B cell (primary cell): Measurements from ENCODE around the gene GALNT7. TPM values are rescaled to one million over a fixed set of nuclear protein-coding genes. Genes with fewer than 3 reads are reported as not detected.

ENCODE experiments used
- ATAC-seq: fragments of 200-7000 bp; cut with Tn5 transposase; one replicate; pipeline ENCODE4 v1.10.0; 2021; ENCODE audit warnings: low read depth, mild to moderate bottlenecking, moderate number of reproducible peaks, moderate library complexity
- CTCF ChIA-PET: fragments of 350-600 bp; sonication (Branson Sonifier 250); formaldehyde crosslinking; loops from one replicate; lab custom pipeline; 2021; ENCODE audit warnings: antibody characterized with exemption, inconsistent platforms; lab: Charles Lee
- POLR2A ChIA-PET: fragments of 350-600 bp; sonication (Branson Sonifier 250); formaldehyde crosslinking; loops from one replicate; lab custom pipeline; 2021; ENCODE audit warnings: antibody characterized with exemption; lab: Charles Lee
- DNase-seq: peaks from one replicate; pipeline ENCODE4 v3.0.0; 2013
- H2AFZ ChIP-seq: 2 replicates; pipeline ENCODE4 v1.6.1; 2012; ENCODE audit warnings: mild to moderate bottlenecking, low read depth, low read length; ENCODE audit not compliant: insufficient read depth, poor library complexity, severe bottlenecking
- H3K27ac ChIP-seq, 2 donors: 1 replicate in 1 of 2; 2 replicates in 1 of 2; pipeline ENCODE4 v1.5.1; 2012 to 2013; ENCODE audit warnings: low read length in 2 of 2, mild to moderate bottlenecking in 2 of 2, moderate library complexity in 1 of 2
- H3K27me3 ChIP-seq, 4 experiments: fragments of 200-600 bp in 1 of 4; sonication (generic) in 1 of 4; replicated peaks in 1 of 4; 1 replicate in 2 of 4; 2 replicates in 2 of 4; pipeline versions ENCODE4 v1.6.1 to v1.7.0; 2013 to 2016; ENCODE audit warnings: low read length in 3 of 4, mild to moderate bottlenecking in 2 of 4, mixed read lengths in 1 of 4, moderate library complexity in 1 of 4; ENCODE audit not compliant: insufficient read depth in 4 of 4, control insufficient read depth in 3 of 4; ENCODE audit errors: control extremely low read depth in 1 of 4
- H3K36me3 ChIP-seq, 2 experiments: replicated peaks in 1 of 2; 1 replicate in 1 of 2; 2 replicates in 1 of 2; pipeline versions ENCODE4 v1.6.1 to v1.7.1; 2013; ENCODE audit warnings: low read length in 1 of 2; ENCODE audit not compliant: insufficient read depth in 2 of 2, control insufficient read depth in 1 of 2; ENCODE audit errors: control extremely low read depth in 1 of 2, extremely low read depth in 1 of 2
- H3K4me1 ChIP-seq, 2 donors: fragments of 200-600 bp in 1 of 2; sonication (generic) in 1 of 2; 1 replicate in 1 of 2; 2 replicates in 1 of 2; pipeline versions ENCODE4 v1.5.1 to v1.6.1; 2013 to 2017; ENCODE audit warnings: low read length in 2 of 2; ENCODE audit not compliant: control insufficient read depth in 2 of 2, insufficient read depth in 2 of 2
- H3K4me2 ChIP-seq: replicated peaks from 2 replicates; pipeline ENCODE3; 2012; ENCODE audit warnings: mild to moderate bottlenecking, low read depth, low read length; ENCODE audit not compliant: poor library complexity, severe bottlenecking
- H3K4me3 ChIP-seq, 5 experiments: fragments of 200-600 bp in 1 of 5; sonication (generic) in 1 of 5; 1 replicate in 3 of 5; 2 replicates in 2 of 5; pipeline versions ENCODE4 v1.5.1 to v1.7.0; 2011 to 2016; ENCODE audit warnings: low read length in 4 of 5, mild to moderate bottlenecking in 4 of 5, low read depth in 2 of 5, control low read depth in 1 of 5, moderate library complexity in 1 of 5; ENCODE audit not compliant: insufficient read depth in 1 of 5; ENCODE audit errors: control extremely low read depth in 1 of 5, extremely low read depth in 1 of 5
- H3K79me2 ChIP-seq: fragments of 200-600 bp; sonication (generic); one replicate; pipeline ENCODE4 v1.6.0; 2016; ENCODE audit warnings: low read length; ENCODE audit not compliant: control insufficient read depth, insufficient read depth
- H3K9ac ChIP-seq: fragments of 200-600 bp; sonication (generic); 2 replicates; pipeline ENCODE4 v1.6.1; 2017; ENCODE audit warnings: mild to moderate bottlenecking, low read length, moderate library complexity
- H3K9me3 ChIP-seq, 3 donors: one replicate each; pipeline versions ENCODE4 v1.6.1 to v1.7.1; 2013; ENCODE audit warnings: low read length in 2 of 3; ENCODE audit not compliant: control insufficient read depth in 2 of 3, insufficient read depth in 1 of 3; ENCODE audit errors: control extremely low read depth in 1 of 3
- H4K20me1 ChIP-seq: 2 replicates; pipeline ENCODE4 v1.6.0; 2012; ENCODE audit warnings: mild to moderate bottlenecking, low read length; ENCODE audit not compliant: insufficient read depth, control insufficient read depth, poor library complexity, severe bottlenecking
- H3K27ac Mint-ChIP-seq: one replicate; pipeline ENCODE4 v1.8.0; 2021; ENCODE audit warnings: mixed read lengths
- H3K27me3 Mint-ChIP-seq: one replicate; pipeline ENCODE4 v1.8.0; 2021; ENCODE audit warnings: mixed read lengths
- H3K4me1 Mint-ChIP-seq: one replicate; pipeline ENCODE4 v1.8.0; 2021; ENCODE audit warnings: mixed read lengths
- H3K4me3 Mint-ChIP-seq: one replicate; pipeline ENCODE4 v1.8.0; 2021; ENCODE audit warnings: mixed read lengths
- H3K9me3 Mint-ChIP-seq: one replicate; pipeline ENCODE4 v1.8.0; 2022; ENCODE audit warnings: mixed read lengths; ENCODE audit not compliant: insufficient read depth
- CTCF ChIP-seq: fragments of 200-600 bp; IDR thresholded peaks from one replicate; pipeline ENCODE4 v1.8.0; 2022; ENCODE audit warnings: antibody characterized with exemption, mild to moderate bottlenecking
- EZH2 ChIP-seq: IDR thresholded peaks from 2 replicates; pipeline ENCODE4 v1.6.1; 2012; ENCODE audit warnings: borderline replicate concordance, low read depth, mild to moderate bottlenecking, moderate library complexity, low read length; ENCODE audit not compliant: insufficient read depth, poor library complexity, severe bottlenecking
- WGBS: methylation state at CpG from one replicate; pipeline ENCODE4 v1.1.5; 2013; ENCODE audit warnings: missing lambda C conversion rate; ENCODE audit not compliant: insufficient coverage; 5-methylcytosine and 5-hydroxymethylcytosine counted together
- intact Hi-C: fragments of 100-400 bp; cut with micrococcal nuclease; formaldehyde crosslinking; loops from one replicate; pipeline ENCODE4 v1.10.0; 2022
- polyA plus RNA-seq: library from polyadenylated mRNA; depleted of rRNA; stranded (reverse); fragments of >200 nt; gene quantifications from 2 replicates; pipeline ENCODE4 v1.2.3, GENCODE V29; 2012
- total RNA-seq, 2 donors: library from RNA; stranded (reverse); fragments of 120-200 nt in 1 of 2; gene quantifications; 1 replicate in 1 of 2; 2 replicates in 1 of 2; pipeline versions ENCODE4 v1.2.3 to v1.2.4, GENCODE V29; 2013 to 2022

GALNT7 gene
- total and polyA plus RNA-seq, 2 donors (not counting 1 experiment from before 2014, with no cell fraction given), result 5.8 to 23.7 TPM

- DNase-seq (no peak), ATAC-seq (no peak)
- intact Hi-C loops, result no loop called here
- ChIA-PET POLR2A (no interaction called here), CTCF (no interaction called here)
- H3K27me3 ChIP-seq, result no peaks in the 10 kb centered on the region
- no peak overlapping the region for H3K27ac ChIP-seq
- no peaks in the 10 kb centered on the region for H4K20me1 ChIP-seq
- H3K9me3 ChIP-seq, result no peaks in the 10 kb centered on the region
- Mint-ChIP-seq H3K27ac (no peak overlapping the region), H3K4me1 (peaks cover 7% of the 10 kb centered on the region), H3K27me3 (no peaks in the 10 kb centered on the region), H3K9me3 (no peaks in the 10 kb centered on the region), H3K4me3 (no peak overlapping the region)
- no peaks in the 10 kb centered on the region for H3K79me2 ChIP-seq
- H3K36me3 ChIP-seq, result no peaks in the 10 kb centered on the region
- H3K9ac ChIP-seq, result no peak overlapping the region
- H3K4me1 ChIP-seq, result peaks cover 0 to 6% of the 10 kb centered on the region in 2 donors
- H2AFZ ChIP-seq, result no peak overlapping the region
- WGBS, result 100% methylated on average over 3 of the region's 7 CpGs
- H3K4me3 ChIP-seq, result no peak overlapping the region
- TF ChIP-seq CTCF (no peak), EZH2 (no peak)
- H3K4me2 ChIP-seq, result no peak overlapping the region
These were observed 44.3 kb upstream of the GALNT7 start for GRCh38 chr4:173124209-173124865.

GRCh38 chr4:173125216-173125812, 43.3 kb upstream of the GALNT7 start:
- Histone ChIP-seq H3K36me3 (no peaks in the 10 kb centered on the region), H3K4me3 (no peak overlapping the region), H4K20me1 (no peaks in the 10 kb centered on the region), H3K4me2 (no peak overlapping the region), H2AFZ (no peak overlapping the region), H3K79me2 (no peaks in the 10 kb centered on the region), H3K27ac (no peak overlapping the region), H3K27me3 (no peaks in the 10 kb centered on the region), H3K9ac (no peak overlapping the region), H3K4me1 (peaks cover 0 to 6% of the 10 kb centered on the region in 2 donors), H3K9me3 (no peaks in the 10 kb centered on the region)
- no peak for ATAC-seq
- 67% methylated on average over 3 of the region's 4 CpGs for WGBS
- no peak for TF ChIP-seq CTCF
- no peak for TF ChIP-seq EZH2
- intact Hi-C loops, result no loop called here
- no peaks in the 10 kb centered on the region for H3K9me3 Mint-ChIP-seq
- ChIA-PET CTCF (no interaction called here), POLR2A (no interaction called here)
- DNase-seq, result no peak
- H3K27ac Mint-ChIP-seq, result no peak overlapping the region
- no peaks in the 10 kb centered on the region for H3K27me3 Mint-ChIP-seq
- no peak overlapping the region for H3K4me3 Mint-ChIP-seq
- H3K4me1 Mint-ChIP-seq, result peaks cover 7% of the 10 kb centered on the region
